Measurements from ENCODE around the gene CLCNKB.
"Not testable (repeated sequence)": the region's sequence is repeated elsewhere in the genome, so short reads cannot be mapped to it uniquely, and the experiment has no call there.

Gene CLCNKB

DNA sequence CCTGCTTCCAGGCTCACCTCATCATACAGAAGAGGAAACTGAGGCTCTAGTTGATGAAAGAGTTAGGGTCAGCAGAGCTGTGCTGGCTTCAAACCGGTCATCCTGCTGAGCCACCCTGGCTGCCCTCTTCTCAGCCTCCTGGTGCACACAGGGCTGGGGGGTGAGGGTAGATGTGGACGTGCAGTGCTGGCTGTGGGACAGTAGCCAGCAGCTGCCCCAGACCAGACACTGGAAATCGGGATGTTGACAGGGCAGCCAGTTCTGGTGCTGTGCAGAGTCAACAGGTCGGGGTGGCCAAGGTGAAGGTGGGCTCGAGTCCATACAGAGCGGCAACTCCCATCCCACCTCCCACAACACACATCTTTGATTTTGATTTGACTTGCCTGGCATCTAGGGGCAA is 23.3 kb upstream of the CLCNKB start:
- WGBS, 2 experiments = 91 to 94% methylated on average over 6 of the region's 6 CpGs
- Histone ChIP-seq H3K9me3 (ENCODE audit: control insufficient read depth, low read length) (no peaks in the 10 kb centered on the region), H3K27me3 (ENCODE audit: control insufficient read depth, insufficient read depth, low read length, poor library complexity, severe bottlenecking) (no peaks in the 10 kb centered on the region), H3K36me3 (ENCODE audit: control insufficient read depth, insufficient read depth, low read length) (no peaks in the 10 kb centered on the region), H3K4me3 (ENCODE audit: insufficient read depth, low read depth, low read length) (no peak overlapping the region), H3K4me1 (ENCODE audit: control insufficient read depth, insufficient read depth, low read length) (peaks cover 19% of the 10 kb centered on the region), H3K27ac (ENCODE audit: insufficient read depth, low read depth, low read length, poor library complexity, severe bottlenecking) (no peak overlapping the region)

DNA sequence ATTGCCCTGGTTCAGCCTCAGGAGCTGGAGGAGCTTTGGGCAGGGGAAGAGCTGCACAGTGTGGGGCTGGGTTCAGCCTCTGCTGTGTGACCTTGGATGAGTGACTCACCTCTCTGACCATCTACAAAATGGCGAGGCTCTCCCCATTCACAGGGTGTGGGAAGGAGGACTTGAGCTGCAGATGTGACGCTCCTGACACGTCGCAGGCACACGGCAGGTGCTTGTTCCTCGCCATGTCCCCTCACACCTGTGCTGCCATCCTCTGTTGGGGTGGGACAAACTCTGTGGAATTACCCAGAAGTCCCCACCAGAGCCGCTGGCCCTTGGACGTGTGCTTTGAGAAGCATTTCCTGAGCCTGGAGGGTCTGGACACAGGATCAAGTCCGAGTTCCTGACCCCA is 22.7 kb upstream of the CLCNKB start:
- H3K9me3 ChIP-seq (ENCODE audit: control insufficient read depth, low read length); H3K36me3 ChIP-seq (ENCODE audit: control insufficient read depth, insufficient read depth, low read length); H3K4me3 ChIP-seq (ENCODE audit: insufficient read depth, low read depth, low read length); H3K27ac ChIP-seq (ENCODE audit: insufficient read depth, low read depth, low read length, poor library complexity, severe bottlenecking); H3K27me3 ChIP-seq (ENCODE audit: control insufficient read depth, insufficient read depth, low read length, poor library complexity, severe bottlenecking): not testable (repeated sequence)
- 89 to 91% methylated on average over 9 of the region's 9 CpGs for WGBS, 2 experiments
- H3K4me1 ChIP-seq (ENCODE audit: control insufficient read depth, insufficient read depth, low read length) = peaks cover 19% of the 10 kb centered on the region

DNA sequence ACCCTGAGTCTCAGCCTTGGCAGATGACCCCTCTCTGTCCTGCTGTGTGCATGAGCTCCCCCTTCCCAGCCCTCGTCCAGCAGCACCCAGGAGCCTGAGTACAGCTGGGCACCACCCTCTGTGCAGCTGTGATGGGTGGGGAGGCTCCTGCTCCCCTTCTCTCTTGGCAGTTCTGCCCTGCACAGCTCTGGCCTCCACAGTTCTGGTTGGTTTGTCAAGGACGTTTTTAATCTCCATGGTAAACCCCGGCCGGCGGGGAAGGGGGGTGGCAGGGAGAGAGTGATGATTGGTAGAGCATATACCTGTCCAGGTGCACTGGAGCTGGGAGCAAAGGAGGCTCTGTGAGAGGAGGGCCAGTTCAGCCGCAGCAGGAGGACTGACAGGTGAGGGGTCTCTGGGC is 21.9 kb upstream of the CLCNKB start, which contains the start of gene CLCNKA:
Gene CLCNKA (plus strand): TSS at position 356 of the 400 bp plus-strand sequence. CDS start 584 bp downstream, outside the sequence.
- no peaks in the 10 kb centered on the region for H3K27me3 ChIP-seq (ENCODE audit: control insufficient read depth, insufficient read depth, low read length, poor library complexity, severe bottlenecking)

DNA sequence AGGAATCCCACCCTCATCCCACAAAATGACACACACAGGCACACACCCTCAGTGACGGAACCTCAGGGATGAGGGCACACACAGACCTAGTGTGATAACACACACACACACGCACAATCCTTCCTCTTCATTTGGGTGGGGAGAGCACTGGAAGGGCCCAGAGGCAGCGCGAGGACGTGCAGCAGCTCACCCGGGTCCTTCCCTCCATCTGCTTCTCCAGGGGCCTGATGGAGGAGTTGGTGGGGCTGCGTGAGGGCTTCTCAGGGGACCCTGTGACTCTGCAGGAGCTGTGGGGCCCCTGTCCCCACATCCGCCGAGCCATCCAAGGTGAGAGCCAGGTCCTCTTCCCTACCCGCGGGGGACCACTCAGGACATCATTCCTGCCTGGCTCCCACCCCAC is 21.2 kb upstream of the CLCNKB start:
- H3K4me1 ChIP-seq (ENCODE audit: control insufficient read depth, insufficient read depth, low read length) = peaks cover 24% of the 10 kb centered on the region
- no peaks in the 10 kb centered on the region for H3K9me3 ChIP-seq (ENCODE audit: control insufficient read depth, low read length)
- H3K4me3 ChIP-seq (ENCODE audit: insufficient read depth, low read depth, low read length) = no peak overlapping the region
- H3K36me3 ChIP-seq (ENCODE audit: control insufficient read depth, insufficient read depth, low read length) = no peaks in the 10 kb centered on the region
- H3K27ac ChIP-seq (ENCODE audit: insufficient read depth, low read depth, low read length, poor library complexity, severe bottlenecking) = no peak overlapping the region
- 87 to 91% methylated on average over 11 of the region's 11 CpGs for WGBS, 2 experiments
- H3K27me3 ChIP-seq (ENCODE audit: control insufficient read depth, insufficient read depth, low read length, poor library complexity, severe bottlenecking) = peaks cover 6% of the 10 kb centered on the region

More for the DNA sequence above, 21.9 kb upstream of the CLCNKB start, which contains the start of gene CLCNKA:
- Histone ChIP-seq H3K27ac (ENCODE audit: insufficient read depth, low read depth, low read length, poor library complexity, severe bottlenecking) (no peak within 1 kb of the TSS), H3K4me3 (ENCODE audit: insufficient read depth, low read depth, low read length) (no peak within 1 kb of the TSS), H3K4me1 (ENCODE audit: control insufficient read depth, insufficient read depth, low read length) (peaks cover 19% of the 10 kb centered on the region), H3K9me3 (ENCODE audit: control insufficient read depth, low read length) (no peaks in the 10 kb centered on the region), H3K36me3 (ENCODE audit: control insufficient read depth, insufficient read depth, low read length) (no peaks in the 10 kb centered on the region)
- 73 to 76% methylated on average over 6 of the region's 6 CpGs for WGBS, 2 experiments

DNA sequence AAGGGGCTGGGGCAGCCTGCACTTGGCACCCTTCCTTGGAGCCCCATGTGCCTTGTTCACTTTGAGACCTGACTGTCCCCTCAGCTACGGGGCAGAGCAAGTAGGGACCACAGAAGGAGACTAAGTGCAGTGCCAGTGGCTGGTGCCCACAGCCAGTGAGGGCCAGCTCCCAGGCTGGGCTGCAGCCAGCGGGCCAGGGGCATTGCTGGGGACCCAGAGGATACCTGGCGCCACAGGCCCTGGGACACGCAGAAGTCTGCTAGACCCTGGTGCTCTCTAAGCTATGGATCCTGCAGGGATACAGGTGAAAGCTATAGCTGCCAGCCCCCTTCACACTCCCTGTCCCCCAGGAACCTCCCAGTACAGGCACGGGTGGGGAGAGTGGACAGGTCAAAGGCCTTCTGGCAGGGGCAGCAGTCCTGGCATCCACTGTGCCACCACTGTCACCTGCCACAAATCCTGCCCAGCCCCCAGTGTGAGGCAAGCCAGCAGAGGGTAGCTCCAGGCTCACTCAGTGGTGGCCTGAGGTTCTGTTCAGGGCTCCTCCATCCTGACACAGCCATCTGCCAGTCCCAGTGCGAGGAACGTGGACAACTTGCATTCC is 20.4 kb upstream of the CLCNKB start:
- Histone ChIP-seq H3K27ac (ENCODE audit: insufficient read depth, low read depth, low read length, poor library complexity, severe bottlenecking) (no peak overlapping the region), H3K27me3 (ENCODE audit: control insufficient read depth, insufficient read depth, low read length, poor library complexity, severe bottlenecking) (peaks cover 7% of the 10 kb centered on the region), H3K36me3 (ENCODE audit: control insufficient read depth, insufficient read depth, low read length) (no peaks in the 10 kb centered on the region), H3K4me3 (ENCODE audit: insufficient read depth, low read depth, low read length) (no peak overlapping the region), H3K4me1 (ENCODE audit: control insufficient read depth, insufficient read depth, low read length) (peaks cover 17% of the 10 kb centered on the region), H3K9me3 (ENCODE audit: control insufficient read depth, low read length) (no peaks in the 10 kb centered on the region)
- 88 to 89% methylated on average over 7 of the region's 7 CpGs for WGBS, 2 experiments

DNA sequence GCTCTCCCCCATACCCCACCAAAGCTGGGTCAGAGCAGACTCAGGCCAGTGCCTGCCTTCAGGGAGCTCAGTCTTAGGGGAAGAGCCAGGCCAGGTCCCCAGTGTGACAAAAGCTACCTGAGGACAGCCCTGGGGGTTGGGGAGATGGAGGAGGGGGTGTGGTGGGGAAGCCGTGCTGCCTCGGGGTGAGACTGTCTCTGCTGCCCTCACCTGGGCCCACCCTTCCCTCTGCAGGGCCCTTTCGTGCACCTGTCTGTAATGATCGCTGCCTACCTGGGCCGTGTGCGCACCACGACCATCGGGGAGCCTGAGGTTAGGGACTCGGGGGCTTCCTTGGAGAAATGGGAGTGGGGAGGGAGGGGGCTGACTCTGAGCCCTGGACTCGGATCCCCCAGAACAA is 17.3 kb upstream of the CLCNKB start:
- WGBS, 2 experiments = 16 to 37% methylated on average over 4 to 7 of the region's 10 CpGs

DNA sequence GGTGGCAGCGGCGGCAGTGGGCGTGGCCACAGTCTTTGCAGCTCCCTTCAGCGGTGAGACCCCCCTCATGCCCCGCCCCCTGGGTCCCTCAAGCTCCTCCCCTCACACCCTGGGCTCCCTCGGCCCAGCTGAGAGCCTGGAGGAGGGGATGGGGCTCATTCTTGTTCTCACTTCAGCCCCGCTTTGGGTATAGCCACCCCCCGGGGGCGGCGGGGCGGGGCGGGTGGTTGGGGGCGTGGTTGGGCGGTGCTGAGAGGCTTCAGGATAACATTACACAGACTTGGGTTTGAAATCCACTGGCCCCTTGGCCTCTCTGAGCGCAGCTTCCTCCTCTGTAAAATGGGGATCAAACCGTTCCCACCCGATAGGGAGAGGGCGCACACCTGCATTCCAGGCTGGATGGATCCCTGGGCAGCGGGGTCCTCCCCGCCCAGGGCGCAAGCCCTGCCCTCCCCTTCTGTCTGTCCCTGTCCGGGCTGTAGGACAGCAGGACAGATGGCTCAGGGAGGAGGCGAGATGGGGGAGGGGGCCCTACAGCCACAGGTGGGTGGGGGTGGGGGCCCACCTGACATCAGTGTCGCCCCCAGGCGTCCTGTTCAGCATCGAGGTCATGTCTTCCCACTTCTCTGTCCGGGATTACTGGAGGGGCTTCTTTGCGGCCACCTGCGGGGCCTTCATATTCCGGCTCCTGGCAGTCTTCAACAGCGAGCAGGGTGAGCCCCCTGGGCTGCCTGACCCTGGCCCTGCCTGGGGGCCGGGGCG is 16.7 kb upstream of the CLCNKB start:
- H3K27me3 ChIP-seq (ENCODE audit: control insufficient read depth, insufficient read depth, low read length, poor library complexity, severe bottlenecking) = peaks cover 7% of the 10 kb centered on the region
- H3K4me3 ChIP-seq (ENCODE audit: insufficient read depth, low read depth, low read length) = no peak overlapping the region
- no peak overlapping the region for H3K27ac ChIP-seq (ENCODE audit: insufficient read depth, low read depth, low read length, poor library complexity, severe bottlenecking)
- H3K9me3 ChIP-seq (ENCODE audit: control insufficient read depth, low read length) = no peaks in the 10 kb centered on the region
- peaks cover 13% of the 10 kb centered on the region for H3K4me1 ChIP-seq (ENCODE audit: control insufficient read depth, insufficient read depth, low read length)
- WGBS, 2 experiments = 17 to 22% methylated on average over 33 of the region's 33 CpGs
- no peaks in the 10 kb centered on the region for H3K36me3 ChIP-seq (ENCODE audit: control insufficient read depth, insufficient read depth, low read length)

More for the DNA sequence above, 17.3 kb upstream of the CLCNKB start:
- H3K9me3 ChIP-seq (ENCODE audit: control insufficient read depth, low read length); H3K4me3 ChIP-seq (ENCODE audit: insufficient read depth, low read depth, low read length); H3K27me3 ChIP-seq (ENCODE audit: control insufficient read depth, insufficient read depth, low read length, poor library complexity, severe bottlenecking); H3K27ac ChIP-seq (ENCODE audit: insufficient read depth, low read depth, low read length, poor library complexity, severe bottlenecking); H3K36me3 ChIP-seq (ENCODE audit: control insufficient read depth, insufficient read depth, low read length): not testable (repeated sequence)
- H3K4me1 ChIP-seq (ENCODE audit: control insufficient read depth, insufficient read depth, low read length) = peaks cover 13% of the 10 kb centered on the region

DNA sequence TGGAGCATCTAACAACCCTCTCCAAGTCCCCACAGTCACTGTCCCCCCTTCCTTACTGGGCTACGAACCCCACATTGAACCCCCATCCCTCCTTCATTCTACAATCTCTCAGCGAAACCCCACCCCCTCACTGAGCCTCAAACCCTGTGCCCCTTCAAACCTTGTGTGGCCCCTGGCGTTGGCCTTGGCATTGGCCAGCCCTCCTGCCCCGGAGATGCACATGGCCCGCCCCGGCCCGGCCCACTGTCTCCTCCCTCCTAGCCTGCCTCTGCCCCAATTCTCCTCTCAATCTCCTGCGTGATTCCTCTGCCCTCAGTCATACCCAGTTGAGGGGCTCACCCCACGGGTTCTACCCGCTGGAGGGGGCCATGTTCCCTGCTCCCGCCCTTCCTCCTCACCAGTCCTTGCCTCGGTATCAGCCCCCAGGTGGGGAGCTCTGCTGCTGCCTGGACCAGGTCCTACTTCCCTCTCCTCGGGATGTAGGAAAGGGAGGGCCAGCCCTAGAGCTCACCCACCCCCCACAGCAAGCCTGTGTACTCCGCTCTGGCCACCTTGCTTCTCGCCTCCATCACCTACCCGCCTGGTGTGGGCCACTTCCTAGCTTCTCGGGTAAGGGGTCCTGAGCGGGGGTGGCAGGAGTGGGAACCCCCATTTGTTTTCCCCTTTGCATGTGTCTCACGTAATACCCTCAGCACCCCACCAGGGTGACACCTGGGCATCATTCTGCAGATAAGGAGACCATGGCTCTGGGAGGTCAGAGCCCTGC is 15.2 kb upstream of the CLCNKB start:
- WGBS, 2 experiments = 84 to 85% methylated on average over 19 of the region's 19 CpGs
- Histone ChIP-seq H3K9me3 (ENCODE audit: control insufficient read depth, low read length) (no peaks in the 10 kb centered on the region), H3K4me1 (ENCODE audit: control insufficient read depth, insufficient read depth, low read length) (peaks cover 13% of the 10 kb centered on the region), H3K27me3 (ENCODE audit: control insufficient read depth, insufficient read depth, low read length, poor library complexity, severe bottlenecking) (peaks cover 7% of the 10 kb centered on the region), H3K4me3 (ENCODE audit: insufficient read depth, low read depth, low read length) (no peak overlapping the region), H3K27ac (ENCODE audit: insufficient read depth, low read depth, low read length, poor library complexity, severe bottlenecking) (no peak overlapping the region), H3K36me3 (ENCODE audit: control insufficient read depth, insufficient read depth, low read length) (no peaks in the 10 kb centered on the region)

DNA sequence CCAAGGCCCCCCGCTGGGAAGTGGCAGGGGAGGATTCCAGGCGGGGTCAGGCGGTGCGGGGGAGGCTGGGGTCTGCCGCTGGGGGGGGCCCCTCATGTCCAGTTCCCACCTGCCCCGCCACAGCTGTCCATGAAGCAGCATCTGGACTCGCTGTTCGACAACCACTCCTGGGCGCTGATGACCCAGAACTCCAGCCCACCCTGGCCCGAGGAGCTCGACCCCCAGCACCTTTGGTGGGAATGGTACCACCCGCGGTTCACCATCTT is 14.6 kb upstream of the CLCNKB start:
- WGBS, 2 experiments = 83 to 90% methylated on average over 13 of the region's 13 CpGs
- not testable (repeated sequence) for H3K9me3 ChIP-seq (ENCODE audit: control insufficient read depth, low read length); H3K36me3 ChIP-seq (ENCODE audit: control insufficient read depth, insufficient read depth, low read length); H3K4me3 ChIP-seq (ENCODE audit: insufficient read depth, low read depth, low read length); H3K27ac ChIP-seq (ENCODE audit: insufficient read depth, low read depth, low read length, poor library complexity, severe bottlenecking); H3K27me3 ChIP-seq (ENCODE audit: control insufficient read depth, insufficient read depth, low read length, poor library complexity, severe bottlenecking)
- peaks cover 13% of the 10 kb centered on the region for H3K4me1 ChIP-seq (ENCODE audit: control insufficient read depth, insufficient read depth, low read length)

DNA sequence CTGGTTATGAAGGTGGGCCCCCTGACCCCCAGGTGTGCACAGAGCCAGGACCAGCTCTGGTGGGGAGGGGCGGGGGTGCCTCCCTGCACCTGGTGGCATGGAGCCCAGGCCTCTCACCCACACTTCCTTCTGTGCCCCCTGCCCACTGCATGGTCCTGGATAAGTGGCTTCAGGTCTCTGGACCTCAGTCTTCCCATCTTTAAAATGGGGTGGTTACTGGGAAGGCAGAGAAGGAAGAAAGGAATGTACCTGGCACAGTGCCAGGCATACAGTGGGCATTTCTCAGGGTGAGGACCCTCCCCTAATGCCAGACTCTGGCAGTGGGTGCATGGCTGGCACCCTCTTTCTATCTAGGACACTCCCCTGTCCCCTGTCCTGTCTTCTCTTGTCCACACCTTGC is 14.3 kb upstream of the CLCNKB start:
- 93 to 95% methylated on average over 1 of the region's 1 CpG for whole genome bisulfite sequencing, 2 experiments
- peaks cover 13% of the 10 kb centered on the region for H3K4me1 ChIP-seq (ENCODE audit: control insufficient read depth, insufficient read depth, low read length)
- H3K4me3 ChIP-seq (ENCODE audit: insufficient read depth, low read depth, low read length) = no peak overlapping the region
- H3K9me3 ChIP-seq (ENCODE audit: control insufficient read depth, low read length) = no peaks in the 10 kb centered on the region
- H3K36me3 ChIP-seq (ENCODE audit: control insufficient read depth, insufficient read depth, low read length) = no peaks in the 10 kb centered on the region
- H3K27me3 ChIP-seq (ENCODE audit: control insufficient read depth, insufficient read depth, low read length, poor library complexity, severe bottlenecking) = peaks cover 7% of the 10 kb centered on the region
- H3K27ac ChIP-seq (ENCODE audit: insufficient read depth, low read depth, low read length, poor library complexity, severe bottlenecking) = no peak overlapping the region

Data from ectodermal cell (in vitro differentiated cells).